SK-N-SH treated with all-trans-retinoic acid at 6 μM for 48 hours (cell line): ENCODE measurements around the gene C17orf78.

ENCODE experiments used
- ATAC-seq: fragments of 200-7000 bp; cut with Tn5 transposase; 3 replicates; pipeline ENCODE4 v1.9.1; 2020; ENCODE audit warnings: mild to moderate bottlenecking, moderate library complexity
- ARNTL ChIP-seq: fragments of 450-650 bp; formaldehyde crosslinking; IDR thresholded peaks from 2 replicates; pipeline ENCODE4 v1.5.0; 2020; ENCODE audit warnings: low read depth, mild to moderate bottlenecking, moderate library complexity, borderline replicate concordance
- BACH2 ChIP-seq: fragments of 250-450 bp; sonication (Bioruptor Pico); IDR thresholded peaks from 2 replicates; pipeline ENCODE4 v1.9.0; 2021; ENCODE audit warnings: mild to moderate bottlenecking, borderline replicate concordance
- CSDC2 ChIP-seq: fragments of 250-450 bp; sonication (Bioruptor Pico); IDR thresholded peaks from 2 replicates; pipeline ENCODE4 v1.5.0; 2020; ENCODE audit warnings: mild to moderate bottlenecking, moderate library complexity
- ESRRG ChIP-seq: fragments of 250-450 bp; sonication (Bioruptor Pico); IDR thresholded peaks from 2 replicates; pipeline ENCODE4 v1.6.1; 2021; ENCODE audit warnings: mild to moderate bottlenecking
- GLIS3 ChIP-seq: fragments of 250-450 bp; sonication (Bioruptor Pico); IDR thresholded peaks from 2 replicates; pipeline ENCODE4 v1.5.0; 2020; ENCODE audit warnings: mild to moderate bottlenecking, moderate library complexity
- ISL1 ChIP-seq: fragments of 250-450 bp; sonication (Bioruptor Pico); IDR thresholded peaks from 2 replicates; pipeline ENCODE4 v2.1.2; 2022; ENCODE audit warnings: mild to moderate bottlenecking, moderate library complexity
- OSR1 ChIP-seq: fragments of 250-450 bp; sonication (Bioruptor Pico); IDR thresholded peaks from 2 replicates; pipeline ENCODE4 v1.8.0; 2022; ENCODE audit warnings: moderate library complexity, mild to moderate bottlenecking, inconsistent platforms
- POU6F1 ChIP-seq: fragments of 250-450 bp; sonication (Bioruptor Pico); IDR thresholded peaks from 2 replicates; pipeline ENCODE4 v1.8.0; 2021; ENCODE audit warnings: low read depth, mild to moderate bottlenecking, moderate library complexity, borderline replicate concordance
- PPARA ChIP-seq: fragments of 250-450 bp; sonication (Bioruptor Pico); IDR thresholded peaks from 2 replicates; pipeline ENCODE4 v1.5.0; 2020; ENCODE audit warnings: mild to moderate bottlenecking, borderline replicate concordance
- RARB ChIP-seq: fragments of 250-450 bp; sonication (Bioruptor Pico); IDR thresholded peaks from 2 replicates; pipeline ENCODE4 v1.8.0; 2021; ENCODE audit warnings: mild to moderate bottlenecking, moderate library complexity
- SNAI2 ChIP-seq: fragments of 250-450 bp; sonication (Bioruptor Pico); IDR thresholded peaks from 2 replicates; pipeline ENCODE4 v1.5.0; 2020; ENCODE audit warnings: mild to moderate bottlenecking, moderate library complexity
- TCF4 ChIP-seq: fragments of 250-450 bp; sonication (Bioruptor Pico); IDR thresholded peaks from 2 replicates; pipeline ENCODE4 v1.8.0; 2021; ENCODE audit warnings: mild to moderate bottlenecking, moderate library complexity, borderline replicate concordance
- TOX ChIP-seq: fragments of 250-450 bp; sonication (Bioruptor Pico); IDR thresholded peaks from 2 replicates; pipeline ENCODE4 v1.8.0; 2021; ENCODE audit warnings: mild to moderate bottlenecking, moderate library complexity, borderline replicate concordance
- TSHZ2 ChIP-seq: fragments of 250-450 bp; sonication (Bioruptor Pico); IDR thresholded peaks from 2 replicates; pipeline ENCODE4 v1.5.0; 2020; ENCODE audit warnings: mild to moderate bottlenecking, moderate library complexity
- ZFP3 ChIP-seq: fragments of 250-450 bp; sonication (Bioruptor Pico); IDR thresholded peaks from 2 replicates; pipeline ENCODE4 v1.5.0; 2020; ENCODE audit warnings: mild to moderate bottlenecking, moderate library complexity
- ZFP30 ChIP-seq: fragments of 450-650 bp; formaldehyde crosslinking; IDR thresholded peaks from 2 replicates; pipeline ENCODE4 v1.5.0; 2022; ENCODE audit warnings: mild to moderate bottlenecking, moderate library complexity
- ZNF565 ChIP-seq: fragments of 450-650 bp; formaldehyde crosslinking; conservative IDR thresholded peaks from 2 replicates; pipeline ENCODE4 v1.5.0; 2020; ENCODE audit warnings: low read depth, mild to moderate bottlenecking, moderate library complexity
- ZNF70 ChIP-seq: fragments of 450-650 bp; formaldehyde crosslinking; IDR thresholded peaks from 2 replicates; pipeline ENCODE4 v1.5.0; 2020; ENCODE audit warnings: mild to moderate bottlenecking, moderate library complexity
- ZNF8 ChIP-seq: fragments of 450-650 bp; formaldehyde crosslinking; IDR thresholded peaks from 2 replicates; pipeline ENCODE4 v1.5.0; 2020; ENCODE audit warnings: mild to moderate bottlenecking, moderate library complexity
- TF ChIP-seq, protein P1 (sequence below): fragments of 250-450 bp; sonication (Bioruptor Pico); IDR thresholded peaks from 2 replicates; pipeline ENCODE4 v1.5.1; 2021; ENCODE audit warnings: mild to moderate bottlenecking, moderate library complexity
- TF ChIP-seq, protein P2 (sequence below): fragments of 250-450 bp; sonication (Bioruptor Pico); IDR thresholded peaks from 2 replicates; pipeline ENCODE4 v1.5.1; 2020; ENCODE audit warnings: low read depth, mild to moderate bottlenecking, moderate library complexity
- TF ChIP-seq, protein P3 (sequence below): fragments of 250-450 bp; sonication (Bioruptor Pico); IDR thresholded peaks from 2 replicates; pipeline ENCODE4 v1.8.0; 2020; ENCODE audit warnings: mild to moderate bottlenecking, moderate library complexity, borderline replicate concordance

Gene C17orf78

GRCh38 chr17:37422971-37423625, 47.3 kb downstream of the C17orf78 start:
- TF ChIP-seq ZFP30 (CRISPR knock-in tag), result no peak
- TF ChIP-seq TCF4 (CRISPR knock-in tag), result no peak
- TF ChIP-seq, protein P1, sequence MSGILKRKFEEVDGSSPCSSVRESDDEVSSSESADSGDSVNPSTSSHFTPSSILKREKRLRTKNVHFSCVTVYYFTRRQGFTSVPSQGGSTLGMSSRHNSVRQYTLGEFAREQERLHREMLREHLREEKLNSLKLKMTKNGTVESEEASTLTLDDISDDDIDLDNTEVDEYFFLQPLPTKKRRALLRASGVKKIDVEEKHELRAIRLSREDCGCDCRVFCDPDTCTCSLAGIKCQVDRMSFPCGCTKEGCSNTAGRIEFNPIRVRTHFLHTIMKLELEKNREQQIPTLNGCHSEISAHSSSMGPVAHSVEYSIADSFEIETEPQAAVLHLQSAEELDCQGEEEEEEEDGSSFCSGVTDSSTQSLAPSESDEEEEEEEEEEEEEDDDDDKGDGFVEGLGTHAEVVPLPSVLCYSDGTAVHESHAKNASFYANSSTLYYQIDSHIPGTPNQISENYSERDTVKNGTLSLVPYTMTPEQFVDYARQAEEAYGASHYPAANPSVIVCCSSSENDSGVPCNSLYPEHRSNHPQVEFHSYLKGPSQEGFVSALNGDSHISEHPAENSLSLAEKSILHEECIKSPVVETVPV (CRISPR knock-in tag), result no peak
- no peak for TF ChIP-seq POU6F1 (CRISPR knock-in tag)
- TF ChIP-seq, protein P2, sequence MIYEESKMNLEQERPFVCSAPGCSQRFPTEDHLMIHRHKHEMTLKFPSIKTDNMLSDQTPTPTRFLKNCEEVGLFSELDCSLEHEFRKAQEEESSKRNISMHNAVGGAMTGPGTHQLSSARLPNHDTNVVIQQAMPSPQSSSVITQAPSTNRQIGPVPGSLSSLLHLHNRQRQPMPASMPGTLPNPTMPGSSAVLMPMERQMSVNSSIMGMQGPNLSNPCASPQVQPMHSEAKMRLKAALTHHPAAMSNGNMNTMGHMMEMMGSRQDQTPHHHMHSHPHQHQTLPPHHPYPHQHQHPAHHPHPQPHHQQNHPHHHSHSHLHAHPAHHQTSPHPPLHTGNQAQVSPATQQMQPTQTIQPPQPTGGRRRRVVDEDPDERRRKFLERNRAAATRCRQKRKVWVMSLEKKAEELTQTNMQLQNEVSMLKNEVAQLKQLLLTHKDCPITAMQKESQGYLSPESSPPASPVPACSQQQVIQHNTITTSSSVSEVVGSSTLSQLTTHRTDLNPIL (CRISPR knock-in tag), result no peak
- no peak for TF ChIP-seq ZNF8 (CRISPR knock-in tag)
- TF ChIP-seq ZNF565 (CRISPR knock-in tag), result no peak
- no peak for TF ChIP-seq ZNF70 (CRISPR knock-in tag)
- no peak for TF ChIP-seq BACH2 (CRISPR knock-in tag)
- no peak for TF ChIP-seq GLIS3 (CRISPR knock-in tag)
- TF ChIP-seq ISL1 (CRISPR knock-in tag), result no peak
- TF ChIP-seq PPARA (CRISPR knock-in tag), result no peak
- no peak for TF ChIP-seq ARNTL (CRISPR knock-in tag)
- no peak for TF ChIP-seq TOX
- TF ChIP-seq ESRRG (CRISPR knock-in tag), result no peak
- TF ChIP-seq ZFP3 (CRISPR knock-in tag), result no peak
- no peak for ATAC-seq

DNA sequence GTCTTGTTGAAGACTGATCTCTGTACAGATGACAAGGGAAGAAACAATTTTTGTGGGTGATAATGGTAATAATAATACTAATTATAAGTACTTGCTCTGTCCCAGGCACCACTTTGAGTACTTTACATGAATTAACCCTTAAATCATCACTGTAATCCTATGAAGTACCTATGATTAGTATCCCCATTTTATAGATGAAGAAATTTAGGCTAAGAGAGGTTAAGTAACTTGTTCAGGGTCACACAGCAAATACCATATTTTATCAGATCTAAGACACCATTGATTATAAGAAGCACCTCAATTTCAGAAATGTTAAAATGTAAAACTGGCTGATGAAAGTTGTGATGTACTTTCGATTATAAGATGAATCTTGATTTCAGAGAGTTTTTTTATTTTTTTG, 49.5 kb downstream of the C17orf78 start:
- no peak for ATAC-seq
- TF ChIP-seq ZNF565 (CRISPR knock-in tag) (no peak), POU6F1 (CRISPR knock-in tag) (no peak), GLIS3 (CRISPR knock-in tag) (no peak), RARB (CRISPR knock-in tag) (no peak), CSDC2 (CRISPR knock-in tag) (no peak), ZFP3 (CRISPR knock-in tag) (no peak), ARNTL (CRISPR knock-in tag) (no peak), PPARA (CRISPR knock-in tag) (no peak), TSHZ2 (CRISPR knock-in tag) (no peak), ZNF8 (CRISPR knock-in tag) (no peak), TOX (no peak), SNAI2 (CRISPR knock-in tag) (no peak), OSR1 (CRISPR knock-in tag) (no peak), ISL1 (CRISPR knock-in tag) (no peak)
- TF ChIP-seq, protein P3, sequence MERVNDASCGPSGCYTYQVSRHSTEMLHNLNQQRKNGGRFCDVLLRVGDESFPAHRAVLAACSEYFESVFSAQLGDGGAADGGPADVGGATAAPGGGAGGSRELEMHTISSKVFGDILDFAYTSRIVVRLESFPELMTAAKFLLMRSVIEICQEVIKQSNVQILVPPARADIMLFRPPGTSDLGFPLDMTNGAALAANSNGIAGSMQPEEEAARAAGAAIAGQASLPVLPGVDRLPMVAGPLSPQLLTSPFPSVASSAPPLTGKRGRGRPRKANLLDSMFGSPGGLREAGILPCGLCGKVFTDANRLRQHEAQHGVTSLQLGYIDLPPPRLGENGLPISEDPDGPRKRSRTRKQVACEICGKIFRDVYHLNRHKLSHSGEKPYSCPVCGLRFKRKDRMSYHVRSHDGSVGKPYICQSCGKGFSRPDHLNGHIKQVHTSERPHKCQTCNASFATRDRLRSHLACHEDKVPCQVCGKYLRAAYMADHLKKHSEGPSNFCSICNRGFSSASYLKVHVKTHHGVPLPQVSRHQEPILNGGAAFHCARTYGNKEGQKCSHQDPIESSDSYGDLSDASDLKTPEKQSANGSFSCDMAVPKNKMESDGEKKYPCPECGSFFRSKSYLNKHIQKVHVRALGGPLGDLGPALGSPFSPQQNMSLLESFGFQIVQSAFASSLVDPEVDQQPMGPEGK (CRISPR knock-in tag), result no peak
- TF ChIP-seq, protein P1 (CRISPR knock-in tag), result no peak
